HEK293 (cell line): ENCODE results near the gene HOXD10.

Source experiments
- CTCF ChIA-PET: fragments of 350-600 bp; formaldehyde crosslinking; extraction: SDS; loops from one replicate; lab custom pipeline; 2021; ENCODE audit warnings: antibody characterized with exemption; lab: Yijun Ruan, JAX
- POLR2A ChIA-PET: fragments of 300-600 bp; formaldehyde crosslinking; extraction: SDS; loops from one replicate; lab custom pipeline; 2020; ENCODE audit warnings: antibody characterized with exemption, inconsistent platforms; lab: Yijun Ruan, JAX
- H3K27ac ChIP-seq: fragments of 200-500 bp; sonication (Bioruptor generic); 2 replicates; pipeline ENCODE4 v1.5.1; 2014; ENCODE audit warnings: low read depth, low read length, control low read depth, inconsistent platforms; ENCODE audit errors: extremely low read depth
- H3K36me3 ChIP-seq, 2 experiments: fragments of 200-500 bp in 1 of 2; sonication (Bioruptor generic) in 1 of 2; 1 replicate in 1 of 2; 2 replicates in 1 of 2; pipeline ENCODE4 v1.5.1; 2014 to 2017; ENCODE audit warnings: inconsistent platforms in 2 of 2, low read length in 2 of 2; ENCODE audit not compliant: control insufficient read depth in 2 of 2, insufficient read depth in 1 of 2
- H3K4me1 ChIP-seq: fragments of 200-500 bp; sonication (Bioruptor generic); 2 replicates; pipeline ENCODE4 v1.5.1; 2014; ENCODE audit warnings: mild to moderate bottlenecking, low read length, inconsistent platforms; ENCODE audit not compliant: control insufficient read depth, insufficient read depth
- H3K4me3 ChIP-seq: 2 replicates; pipeline ENCODE4 v1.5.1; 2011; ENCODE audit warnings: low read depth, mild to moderate bottlenecking, control low read depth, low read length, moderate library complexity
- H3K9me3 ChIP-seq: fragments of 200-500 bp; sonication (Bioruptor generic); 2 replicates; pipeline ENCODE4 v1.5.1; 2014; ENCODE audit warnings: low read depth, low read length, inconsistent platforms; ENCODE audit not compliant: control insufficient read depth, insufficient read depth
- KLF1 ChIP-seq: fragments of 450-650 bp; formaldehyde crosslinking; IDR thresholded peaks from 2 replicates; pipeline ENCODE4 v1.5.1; 2016; ENCODE audit warnings: missing biosample characterization, missing genetic modification characterization
- SP2 ChIP-seq: fragments of 450-650 bp; formaldehyde crosslinking; IDR thresholded peaks from 2 replicates; pipeline ENCODE4 v1.5.1; 2016; ENCODE audit warnings: missing biosample characterization, missing genetic modification characterization
- ZBTB21 ChIP-seq: fragments of 450-650 bp; formaldehyde crosslinking; IDR thresholded peaks from 2 replicates; pipeline ENCODE4 v1.5.1; 2017; ENCODE audit warnings: missing biosample characterization, missing genetic modification characterization
- ZNF221 ChIP-seq: fragments of 450-650 bp; formaldehyde crosslinking; IDR thresholded peaks from 2 replicates; pipeline ENCODE4 v1.5.1; 2017; ENCODE audit warnings: missing biosample characterization, missing genetic modification characterization, borderline replicate concordance
- ZNF394 ChIP-seq: fragments of 450-650 bp; formaldehyde crosslinking; IDR thresholded peaks from 2 replicates; pipeline ENCODE4 v1.5.1; 2016; ENCODE audit warnings: missing biosample characterization, missing genetic modification characterization, mild to moderate bottlenecking, moderate library complexity, borderline replicate concordance
- ZNF416 ChIP-seq: fragments of 450-650 bp; formaldehyde crosslinking; IDR thresholded peaks from 2 replicates; pipeline ENCODE4 v1.5.1; 2016; ENCODE audit warnings: missing biosample characterization, missing genetic modification characterization
- ZNF555 ChIP-seq: fragments of 450-650 bp; formaldehyde crosslinking; conservative IDR thresholded peaks from 2 replicates; pipeline ENCODE4 v1.5.1; 2017; ENCODE audit warnings: missing biosample characterization, mild to moderate bottlenecking, missing genetic modification characterization, inconsistent platforms
- ZNF837 ChIP-seq: fragments of 450-650 bp; formaldehyde crosslinking; IDR thresholded peaks from 2 replicates; pipeline ENCODE4 v1.5.1; 2016; ENCODE audit warnings: missing biosample characterization, missing genetic modification characterization
- TF ChIP-seq, protein P1 (sequence below): fragments of 450-650 bp; formaldehyde crosslinking; IDR thresholded peaks from 2 replicates; pipeline ENCODE4 v1.5.1; 2016; ENCODE audit warnings: missing biosample characterization, missing genetic modification characterization
- TF ChIP-seq, protein P2 (sequence below): sonication (generic); formaldehyde crosslinking; IDR thresholded peaks from 2 replicates; pipeline ENCODE4 v1.8.1; 2022; ENCODE audit warnings: mild to moderate bottlenecking, moderate library complexity, missing genetic modification reagents
- TF ChIP-seq, protein P3 (sequence below): fragments of 450-650 bp; formaldehyde crosslinking; IDR thresholded peaks from 2 replicates; pipeline ENCODE4 v1.5.1; 2017; ENCODE audit warnings: missing biosample characterization, missing genetic modification characterization
- TF ChIP-seq, protein P4 (sequence below): fragments of 450-650 bp; formaldehyde crosslinking; conservative IDR thresholded peaks from 2 replicates; pipeline ENCODE4 v1.5.1; 2016; ENCODE audit warnings: low read depth, missing biosample characterization, missing genetic modification characterization

Gene HOXD10

DNA sequence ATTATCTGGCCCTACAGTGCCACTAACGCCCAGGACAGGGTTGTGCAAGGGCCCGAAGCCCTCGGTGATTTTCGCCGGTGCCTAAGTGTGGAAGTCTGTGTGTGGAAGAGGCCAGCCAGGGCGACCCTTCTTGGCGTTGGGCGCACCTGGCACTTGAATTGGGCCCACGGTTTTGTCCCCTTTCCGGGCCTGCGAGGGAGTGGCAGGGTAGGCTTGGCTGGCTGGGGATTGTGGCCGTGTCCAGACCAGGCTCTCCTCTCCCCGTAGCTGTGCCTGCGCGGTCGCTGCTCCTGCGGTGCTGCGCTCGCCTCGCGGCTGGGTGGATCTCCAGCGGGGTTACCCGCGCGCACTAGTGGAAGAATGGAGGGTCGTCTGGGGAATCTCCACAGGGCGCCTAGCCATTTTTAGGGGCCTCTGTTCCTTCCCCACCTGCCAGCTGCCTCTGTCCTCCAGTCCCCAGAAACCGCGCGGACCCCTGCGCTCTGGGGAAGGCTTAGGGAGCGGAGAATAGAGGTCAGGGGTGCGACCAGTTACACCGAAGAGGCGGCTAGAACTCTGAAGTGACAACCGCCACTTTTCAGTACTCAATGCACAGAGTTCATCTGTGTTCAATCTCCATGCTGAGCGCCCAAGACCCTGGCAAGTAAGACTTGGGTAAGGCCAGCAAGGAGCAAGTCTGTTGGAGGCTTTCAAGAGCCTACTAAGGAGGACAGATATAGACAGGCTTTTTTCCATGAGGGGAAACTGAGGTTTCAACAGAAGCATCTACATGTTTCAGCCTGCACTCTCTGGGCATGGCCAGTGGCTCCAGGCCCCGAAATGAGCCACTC is 48.8 kb upstream of the HOXD10 start (continued):
- TF ChIP-seq, protein P1, sequence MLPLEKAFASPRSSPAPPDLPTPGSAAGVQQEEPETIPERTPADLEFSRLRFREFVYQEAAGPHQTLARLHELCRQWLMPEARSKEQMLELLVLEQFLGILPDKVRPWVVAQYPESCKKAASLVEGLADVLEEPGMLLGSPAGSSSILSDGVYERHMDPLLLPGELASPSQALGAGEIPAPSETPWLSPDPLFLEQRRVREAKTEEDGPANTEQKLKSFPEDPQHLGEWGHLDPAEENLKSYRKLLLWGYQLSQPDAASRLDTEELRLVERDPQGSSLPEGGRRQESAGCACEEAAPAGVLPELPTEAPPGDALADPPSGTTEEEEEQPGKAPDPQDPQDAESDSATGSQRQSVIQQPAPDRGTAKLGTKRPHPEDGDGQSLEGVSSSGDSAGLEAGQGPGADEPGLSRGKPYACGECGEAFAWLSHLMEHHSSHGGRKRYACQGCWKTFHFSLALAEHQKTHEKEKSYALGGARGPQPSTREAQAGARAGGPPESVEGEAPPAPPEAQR (tag by site-specific recombination), result no peak
- TF ChIP-seq ZNF221 (tag by site-specific recombination) (no peak), ZNF416 (tag by site-specific recombination) (no peak)
- TF ChIP-seq, protein P2, sequence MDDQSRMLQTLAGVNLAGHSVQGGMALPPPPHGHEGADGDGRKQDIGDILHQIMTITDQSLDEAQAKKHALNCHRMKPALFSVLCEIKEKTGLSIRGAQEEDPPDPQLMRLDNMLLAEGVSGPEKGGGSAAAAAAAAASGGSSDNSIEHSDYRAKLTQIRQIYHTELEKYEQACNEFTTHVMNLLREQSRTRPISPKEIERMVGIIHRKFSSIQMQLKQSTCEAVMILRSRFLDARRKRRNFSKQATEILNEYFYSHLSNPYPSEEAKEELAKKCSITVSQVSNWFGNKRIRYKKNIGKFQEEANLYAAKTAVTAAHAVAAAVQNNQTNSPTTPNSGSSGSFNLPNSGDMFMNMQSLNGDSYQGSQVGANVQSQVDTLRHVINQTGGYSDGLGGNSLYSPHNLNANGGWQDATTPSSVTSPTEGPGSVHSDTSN, result no peak

DNA sequence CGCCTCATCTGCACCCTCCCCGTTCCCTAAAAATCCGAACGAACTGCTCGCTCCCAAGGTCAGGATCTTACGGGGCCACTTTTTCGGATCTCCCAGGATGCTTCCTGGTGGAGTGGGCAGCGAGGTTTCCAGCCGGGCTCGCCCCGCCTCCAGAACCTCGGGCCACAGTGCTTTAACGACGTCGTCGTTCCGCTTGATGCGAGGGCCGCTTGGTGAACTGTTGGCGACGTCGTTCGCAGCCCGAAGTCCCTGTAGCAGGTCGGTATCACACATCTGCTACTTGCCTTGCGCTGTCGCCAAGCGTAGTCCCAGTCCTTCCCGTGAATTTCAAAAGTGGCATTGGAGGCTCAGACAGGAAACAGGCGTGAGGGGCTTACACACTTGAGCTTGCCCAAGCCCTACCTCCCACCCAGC is 48.2 kb upstream of the HOXD10 start:
- no peaks in the 10 kb centered on the region for H3K36me3 ChIP-seq
- no peaks in the 10 kb centered on the region for H3K4me1 ChIP-seq
- ChIA-PET CTCF (no interaction called here), POLR2A (no interaction called here)
- no peak overlapping the region for H3K4me3 ChIP-seq
- no peak overlapping the region for H3K27ac ChIP-seq
- no peaks in the 10 kb centered on the region for H3K9me3 ChIP-seq
- no peak for TF ChIP-seq KLF1 (tag by site-specific recombination)
- TF ChIP-seq ZBTB21 (tag by site-specific recombination), result no peak
- no peak for TF ChIP-seq ZNF394 (tag by site-specific recombination)

DNA sequence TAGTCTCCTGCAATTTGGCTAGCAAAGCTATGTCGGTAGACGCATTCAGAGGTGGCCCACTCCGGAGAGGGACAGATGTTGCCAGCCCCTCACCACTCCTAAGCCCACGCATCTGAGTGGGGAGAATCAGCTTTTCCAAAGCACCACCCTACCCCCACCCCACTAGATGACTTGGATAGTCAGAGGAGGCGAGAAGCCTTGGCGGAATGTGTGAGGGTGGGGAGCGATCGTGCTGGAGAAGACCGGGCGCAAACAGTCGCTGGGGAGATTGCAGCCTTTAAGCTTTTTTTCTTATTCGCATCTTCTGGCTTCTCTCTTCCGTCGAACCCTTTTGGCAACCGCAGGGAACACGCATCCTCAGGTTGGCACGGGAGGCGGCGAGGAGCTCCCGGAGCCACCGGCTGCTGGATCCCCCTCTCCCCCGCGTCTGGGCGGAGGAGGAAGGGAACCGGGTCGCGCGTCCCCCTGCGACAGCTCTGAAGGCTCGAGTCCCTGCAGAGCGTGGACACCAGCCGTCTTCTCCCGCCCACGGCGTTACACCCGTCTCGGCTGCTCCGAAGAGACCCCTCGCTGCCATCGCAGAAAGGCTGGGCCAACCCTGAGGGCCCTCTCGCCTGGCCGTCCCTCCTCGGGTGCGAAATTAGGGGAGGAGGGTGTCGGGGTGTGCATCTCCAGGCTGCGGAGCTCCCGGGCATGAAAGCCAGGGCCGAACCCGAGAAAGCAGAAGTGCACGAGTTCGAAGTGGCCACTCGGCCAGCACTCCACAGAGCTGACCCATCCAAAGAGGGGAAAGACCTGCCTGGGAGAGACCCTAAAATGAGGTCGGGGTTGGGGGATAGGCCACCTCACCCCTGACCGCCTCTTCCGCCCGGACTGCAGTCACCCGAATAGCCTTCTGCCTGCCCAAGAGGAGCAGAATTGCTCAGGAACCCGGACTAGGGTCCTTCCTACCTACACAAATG is 45.0 kb upstream of the HOXD10 start:
- no peak overlapping the region for H3K4me3 ChIP-seq
- H3K4me1 ChIP-seq, result no peaks in the 10 kb centered on the region
- TF ChIP-seq, protein P3, sequence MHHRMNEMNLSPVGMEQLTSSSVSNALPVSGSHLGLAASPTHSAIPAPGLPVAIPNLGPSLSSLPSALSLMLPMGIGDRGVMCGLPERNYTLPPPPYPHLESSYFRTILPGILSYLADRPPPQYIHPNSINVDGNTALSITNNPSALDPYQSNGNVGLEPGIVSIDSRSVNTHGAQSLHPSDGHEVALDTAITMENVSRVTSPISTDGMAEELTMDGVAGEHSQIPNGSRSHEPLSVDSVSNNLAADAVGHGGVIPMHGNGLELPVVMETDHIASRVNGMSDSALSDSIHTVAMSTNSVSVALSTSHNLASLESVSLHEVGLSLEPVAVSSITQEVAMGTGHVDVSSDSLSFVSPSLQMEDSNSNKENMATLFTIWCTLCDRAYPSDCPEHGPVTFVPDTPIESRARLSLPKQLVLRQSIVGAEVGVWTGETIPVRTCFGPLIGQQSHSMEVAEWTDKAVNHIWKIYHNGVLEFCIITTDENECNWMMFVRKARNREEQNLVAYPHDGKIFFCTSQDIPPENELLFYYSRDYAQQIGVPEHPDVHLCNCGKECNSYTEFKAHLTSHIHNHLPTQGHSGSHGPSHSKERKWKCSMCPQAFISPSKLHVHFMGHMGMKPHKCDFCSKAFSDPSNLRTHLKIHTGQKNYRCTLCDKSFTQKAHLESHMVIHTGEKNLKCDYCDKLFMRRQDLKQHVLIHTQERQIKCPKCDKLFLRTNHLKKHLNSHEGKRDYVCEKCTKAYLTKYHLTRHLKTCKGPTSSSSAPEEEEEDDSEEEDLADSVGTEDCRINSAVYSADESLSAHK (tag by site-specific recombination), result no peak
- TF ChIP-seq ZNF837 (tag by site-specific recombination) (no peak), SP2 (tag by site-specific recombination) (no peak), ZNF555 (tag by site-specific recombination) (no peak)
- TF ChIP-seq, protein P4, sequence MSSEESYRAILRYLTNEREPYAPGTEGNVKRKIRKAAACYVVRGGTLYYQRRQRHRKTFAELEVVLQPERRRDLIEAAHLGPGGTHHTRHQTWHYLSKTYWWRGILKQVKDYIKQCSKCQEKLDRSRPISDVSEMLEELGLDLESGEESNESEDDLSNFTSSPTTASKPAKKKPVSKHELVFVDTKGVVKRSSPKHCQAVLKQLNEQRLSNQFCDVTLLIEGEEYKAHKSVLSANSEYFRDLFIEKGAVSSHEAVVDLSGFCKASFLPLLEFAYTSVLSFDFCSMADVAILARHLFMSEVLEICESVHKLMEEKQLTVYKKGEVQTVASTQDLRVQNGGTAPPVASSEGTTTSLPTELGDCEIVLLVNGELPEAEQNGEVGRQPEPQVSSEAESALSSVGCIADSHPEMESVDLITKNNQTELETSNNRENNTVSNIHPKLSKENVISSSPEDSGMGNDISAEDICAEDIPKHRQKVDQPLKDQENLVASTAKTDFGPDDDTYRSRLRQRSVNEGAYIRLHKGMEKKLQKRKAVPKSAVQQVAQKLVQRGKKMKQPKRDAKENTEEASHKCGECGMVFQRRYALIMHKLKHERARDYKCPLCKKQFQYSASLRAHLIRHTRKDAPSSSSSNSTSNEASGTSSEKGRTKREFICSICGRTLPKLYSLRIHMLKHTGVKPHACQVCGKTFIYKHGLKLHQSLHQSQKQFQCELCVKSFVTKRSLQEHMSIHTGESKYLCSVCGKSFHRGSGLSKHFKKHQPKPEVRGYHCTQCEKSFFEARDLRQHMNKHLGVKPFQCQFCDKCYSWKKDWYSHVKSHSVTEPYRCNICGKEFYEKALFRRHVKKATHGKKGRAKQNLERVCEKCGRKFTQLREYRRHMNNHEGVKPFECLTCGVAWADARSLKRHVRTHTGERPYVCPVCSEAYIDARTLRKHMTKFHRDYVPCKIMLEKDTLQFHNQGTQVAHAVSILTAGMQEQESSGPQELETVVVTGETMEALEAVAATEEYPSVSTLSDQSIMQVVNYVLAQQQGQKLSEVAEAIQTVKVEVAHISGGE (tag by site-specific recombination), result no peak
- TF ChIP-seq, all 188 proteins: peak for 0
- POLR2A ChIA-PET, result no interaction called here
- Histone ChIP-seq H3K36me3 (no peaks in the 10 kb centered on the region), H3K27ac (no peak overlapping the region), H3K9me3 (no peaks in the 10 kb centered on the region)
- CTCF ChIA-PET, result interaction anchor here (1.0 kb wide), 1 partner anchor 8 kb away, joined by 4 read pairs; no protein-coding TSS in a partner anchor
